HUDEP-2 (cell line): Measurements from ENCODE around the gene IQSEC2.

ENCODE experiments used
- DNase-seq, 76 experiments: peaks; one replicate each; lab custom pipeline; 2025; ENCODE audit not compliant: unreplicated experiment in 76 of 76; lab: John Stamatoyannopoulos, UW

The IQSEC2 gene

GRCh38 chrX:53281321-53281822 lies at the start of gene IQSEC2:
Gene IQSEC2 (minus strand): TSS chrX:53281584.
- DNase-seq: peak in 32 of 76 experiments; percentile 1 to 45 (median 10)

- DNase-seq: no peak
Observed at GRCh38 chrX:53330331-53330730, 48.9 kb upstream of the IQSEC2 start.

GRCh38 chrX:53324803-53325202 lies 43.4 kb upstream of the IQSEC2 start:
- no peak for DNase-seq

GRCh38 chrX:53324085-53324484 lies 42.7 kb upstream of the IQSEC2 start:
- DNase-seq: no peak

GRCh38 chrX:53323196-53323595 lies 41.8 kb upstream of the IQSEC2 start:
- no peak for DNase-seq

GRCh38 chrX:53321943-53322497 lies 40.6 kb upstream of the IQSEC2 start:
- DNase-seq: no peak

GRCh38 chrX:53321230-53321942 lies 40.0 kb upstream of the IQSEC2 start:
- peak in 1 of 76 experiments; percentile 10 for DNase-seq

GRCh38 chrX:53320543-53321229 lies 39.3 kb upstream of the IQSEC2 start:
- no peak for DNase-seq

- DNase-seq: no peak
Observed at GRCh38 chrX:53319614-53320542, 38.5 kb upstream of the IQSEC2 start.

- no peak for DNase-seq
Observed at GRCh38 chrX:53318766-53319353, 37.5 kb upstream of the IQSEC2 start.

GRCh38 chrX:53317365-53318069 lies 36.1 kb upstream of the IQSEC2 start:
- DNase-seq: peak in 53 of 76 experiments; percentile 1 to 60 (median 32)

- DNase-seq: no peak
Observed at GRCh38 chrX:53316860-53317237, 35.5 kb upstream of the IQSEC2 start.

GRCh38 chrX:53316111-53316859 lies 34.9 kb upstream of the IQSEC2 start:
- peak in 49 of 76 experiments; percentile 1 to 56 (median 19) for DNase-seq

GRCh38 chrX:53313728-53314105 lies 32.3 kb upstream of the IQSEC2 start:
- peak in 2 of 76 experiments; percentile 7 to 28 for DNase-seq

GRCh38 chrX:53312946-53313727 lies 31.8 kb upstream of the IQSEC2 start:
- peak in 45 of 76 experiments; percentile 0 to 55 (median 16) for DNase-seq

- DNase-seq: no peak
Observed at GRCh38 chrX:53309837-53310236, 28.5 kb upstream of the IQSEC2 start.

GRCh38 chrX:53308836-53309235 lies 27.5 kb upstream of the IQSEC2 start:
- no peak for DNase-seq
